HL-60 (cell line): ENCODE results near the gene RAX2.

Experiments used
- POLR2AphosphoS5 ChIP-seq: IDR thresholded peaks from 2 replicates; pipeline ENCODE4 v1.6.1; 2012; ENCODE audit warnings: low read depth
- TF ChIP-seq, protein P1 (sequence below): IDR thresholded peaks from one replicate; pipeline ENCODE4 v1.5.1; 2011; ENCODE audit warnings: low read length, control low read depth, inconsistent platforms; ENCODE audit not compliant: insufficient read depth

DNA sequence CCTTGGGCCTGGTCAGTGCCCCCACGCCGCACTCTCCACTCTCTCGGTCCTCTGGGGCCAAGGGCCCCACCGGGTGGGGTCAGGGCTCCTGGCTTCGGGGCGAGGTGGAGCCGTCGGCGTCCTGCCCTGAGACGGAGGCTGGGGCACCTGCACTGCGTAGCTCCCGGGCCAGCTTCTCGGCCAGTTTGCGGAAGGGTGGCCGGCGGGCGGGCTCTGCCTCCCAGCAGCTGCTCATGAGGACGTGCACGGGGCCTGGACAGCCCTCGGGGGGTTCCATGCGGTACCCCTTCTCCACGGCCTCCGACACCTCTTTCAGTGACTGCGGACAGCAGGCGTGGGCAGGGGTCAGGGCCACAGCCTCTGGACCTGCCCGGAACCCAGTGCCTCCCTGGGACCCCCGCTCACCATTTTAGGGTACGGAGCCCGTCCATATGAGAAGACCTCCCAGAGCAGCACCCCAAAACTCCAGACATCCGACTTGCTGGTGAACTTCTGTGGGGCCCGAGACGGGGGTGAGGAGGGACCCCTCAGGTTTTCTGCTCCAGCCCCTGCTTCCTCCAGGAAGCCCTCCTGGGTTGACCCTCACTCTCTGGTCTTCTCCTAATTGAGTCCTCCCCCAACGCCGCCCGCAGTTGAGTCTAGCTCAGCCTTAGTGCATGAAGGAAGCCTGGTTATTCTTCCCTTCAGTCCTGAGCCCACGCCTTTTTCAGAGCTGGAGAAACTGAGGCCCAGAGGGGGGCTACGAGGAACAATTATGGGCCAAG is 6.3 kb upstream of the RAX2 start:
- TF ChIP-seq POLR2AphosphoS5, result no peak
- TF ChIP-seq, protein P1, sequence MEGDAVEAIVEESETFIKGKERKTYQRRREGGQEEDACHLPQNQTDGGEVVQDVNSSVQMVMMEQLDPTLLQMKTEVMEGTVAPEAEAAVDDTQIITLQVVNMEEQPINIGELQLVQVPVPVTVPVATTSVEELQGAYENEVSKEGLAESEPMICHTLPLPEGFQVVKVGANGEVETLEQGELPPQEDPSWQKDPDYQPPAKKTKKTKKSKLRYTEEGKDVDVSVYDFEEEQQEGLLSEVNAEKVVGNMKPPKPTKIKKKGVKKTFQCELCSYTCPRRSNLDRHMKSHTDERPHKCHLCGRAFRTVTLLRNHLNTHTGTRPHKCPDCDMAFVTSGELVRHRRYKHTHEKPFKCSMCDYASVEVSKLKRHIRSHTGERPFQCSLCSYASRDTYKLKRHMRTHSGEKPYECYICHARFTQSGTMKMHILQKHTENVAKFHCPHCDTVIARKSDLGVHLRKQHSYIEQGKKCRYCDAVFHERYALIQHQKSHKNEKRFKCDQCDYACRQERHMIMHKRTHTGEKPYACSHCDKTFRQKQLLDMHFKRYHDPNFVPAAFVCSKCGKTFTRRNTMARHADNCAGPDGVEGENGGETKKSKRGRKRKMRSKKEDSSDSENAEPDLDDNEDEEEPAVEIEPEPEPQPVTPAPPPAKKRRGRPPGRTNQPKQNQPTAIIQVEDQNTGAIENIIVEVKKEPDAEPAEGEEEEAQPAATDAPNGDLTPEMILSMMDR, result no peak
